ENCODE measurements around the gene CFLAR.

CFLAR gene

GRCh38 chr2:201152999-201153815 lies 37.2 kb downstream of the CFLAR start:
- Histone ChIP-seq H3K27me3 (replicated peaks) (no peaks in the 10 kb centered on the region), H3K27ac (no peak overlapping the region), H3K36me3 (replicated peaks) (peaks cover 44% of the 10 kb centered on the region), H3K4me3 (ENCODE audit: low read depth, low read length) (no peak overlapping the region)
- in situ Hi-C loops (cut with HindIII; ENCODE audit: low pct_ligation_motif_present, low sequenced_read_pairs) = no loop called here
- DNase-seq = no peak
- TF ChIP-seq CTCF (IDR thresholded peaks at IDR 0.05; ENCODE audit: low read depth, low read length, missing control alignments) = no peak

DNA sequence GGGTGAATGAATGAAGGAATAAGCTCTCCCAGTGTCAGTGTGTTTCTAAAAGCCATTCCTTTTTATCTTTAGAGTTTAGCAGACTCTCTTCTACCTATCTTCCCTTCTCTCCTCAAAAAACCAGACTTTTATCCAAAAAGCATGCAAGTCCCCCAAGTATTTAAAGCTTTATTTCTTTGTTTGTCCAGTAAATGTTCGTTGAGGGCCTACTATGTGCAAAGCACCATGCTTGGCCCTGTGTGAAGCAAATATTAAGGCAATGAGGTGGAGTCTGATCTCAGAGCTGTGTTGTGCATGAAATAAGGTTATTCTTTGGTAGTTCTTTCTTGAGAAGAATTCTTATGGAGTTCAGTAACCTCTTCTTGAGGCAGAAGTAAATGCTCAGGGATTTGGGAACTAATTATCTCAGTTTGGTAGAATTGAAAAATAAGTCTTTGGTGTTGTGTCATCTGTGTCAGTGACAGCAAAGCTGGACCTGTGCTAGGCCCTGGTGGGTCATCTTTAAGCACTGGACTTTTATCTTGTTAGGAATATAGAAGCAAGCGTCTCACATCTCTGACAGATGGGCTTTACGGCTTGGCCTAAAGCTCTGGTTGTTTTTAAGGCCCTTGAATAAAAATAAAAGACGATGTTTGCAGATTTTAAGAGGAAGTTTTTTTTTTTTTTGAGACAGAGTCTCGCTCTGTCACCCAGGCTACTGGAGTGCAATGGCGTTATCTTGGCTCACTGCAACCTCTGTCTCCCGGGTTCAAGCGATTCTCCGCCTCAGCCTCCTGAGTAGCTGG lies 38.8 kb downstream of the CFLAR start:
- DNase-seq = no peak
- Histone ChIP-seq H3K27ac (no peak overlapping the region), H3K36me3 (replicated peaks) (peaks cover 52% of the 10 kb centered on the region), H3K4me3 (ENCODE audit: low read depth, low read length) (no peak overlapping the region), H3K27me3 (replicated peaks) (no peaks in the 10 kb centered on the region)
- in situ Hi-C loops (cut with HindIII; ENCODE audit: low pct_ligation_motif_present, low sequenced_read_pairs) = no loop called here
- TF ChIP-seq CTCF (IDR thresholded peaks at IDR 0.05; ENCODE audit: low read depth, low read length, missing control alignments) = no peak

GRCh38 chr2:201156036-201156435 lies 40.1 kb downstream of the CFLAR start:
- Histone ChIP-seq H3K4me3 (ENCODE audit: low read depth, low read length) (no peak overlapping the region), H3K27me3 (replicated peaks) (no peaks in the 10 kb centered on the region), H3K36me3 (replicated peaks) (peaks cover 55% of the 10 kb centered on the region), H3K27ac (no peak overlapping the region)
- no peak for DNase-seq
- TF ChIP-seq CTCF (IDR thresholded peaks at IDR 0.05; ENCODE audit: low read depth, low read length, missing control alignments) = no peak
- in situ Hi-C loops (cut with HindIII; ENCODE audit: low pct_ligation_motif_present, low sequenced_read_pairs) = no loop called here

GRCh38 chr2:201156640-201157039 lies 40.7 kb downstream of the CFLAR start:
- no peak for TF ChIP-seq CTCF (IDR thresholded peaks at IDR 0.05; ENCODE audit: low read depth, low read length, missing control alignments)
- in situ Hi-C loops (cut with HindIII; ENCODE audit: low pct_ligation_motif_present, low sequenced_read_pairs) = no loop called here
- H3K27me3 ChIP-seq (replicated peaks) = no peaks in the 10 kb centered on the region
- no peak overlapping the region for H3K27ac ChIP-seq
- no peak for DNase-seq
- H3K36me3 ChIP-seq (replicated peaks) = peaks cover 59% of the 10 kb centered on the region
- no peak overlapping the region for H3K4me3 ChIP-seq (ENCODE audit: low read depth, low read length)

DNA sequence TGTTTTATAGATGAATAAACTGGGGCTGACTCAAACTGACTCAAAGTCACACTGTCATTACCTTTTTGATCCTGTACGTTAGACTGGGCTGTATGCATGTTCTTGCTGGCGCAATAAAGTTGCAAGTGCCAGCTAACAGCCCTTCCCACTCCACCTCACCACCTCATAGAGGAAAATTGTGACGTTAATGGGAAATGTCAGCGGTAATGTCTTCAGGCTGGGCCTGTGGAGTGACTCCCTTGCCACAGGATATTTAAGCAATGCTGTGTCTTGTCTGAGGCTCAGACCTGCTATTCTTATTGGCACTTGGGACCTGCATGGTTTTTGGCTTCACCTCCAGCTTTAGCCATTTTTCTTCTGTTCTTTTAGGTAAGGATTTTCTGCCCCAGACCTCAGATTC lies 41.7 kb downstream of the CFLAR start:
- H3K27me3 ChIP-seq (replicated peaks) = no peaks in the 10 kb centered on the region
- in situ Hi-C loops (cut with HindIII; ENCODE audit: low pct_ligation_motif_present, low sequenced_read_pairs) = no loop called here
- H3K4me3 ChIP-seq (ENCODE audit: low read depth, low read length) = no peak overlapping the region
- no peak for DNase-seq
- H3K36me3 ChIP-seq (replicated peaks) = peaks cover 68% of the 10 kb centered on the region
- peak overlapping the region; percentile 63 for H3K27ac ChIP-seq
- TF ChIP-seq CTCF (IDR thresholded peaks at IDR 0.05; ENCODE audit: low read depth, low read length, missing control alignments) = no peak

All from brain microvascular endothelial cell (primary cell).